ENCODE measurements around the gene WASF1.

- TF ChIP-seq EZH2phosphoT487 (IDR thresholded peaks at IDR 0.05; ENCODE audit: insufficient read depth, low read depth) (no peak), EZH2 (IDR thresholded peaks at IDR 0.05; ENCODE audit: insufficient read depth, poor library complexity, severe bottlenecking) (no peak)
Observed at GRCh38 chr6:110103260-110103659, 76.2 kb downstream of the WASF1 start.
